ENCODE data around the gene PCSK5.

Gene PCSK5

GRCh38 chr9:76003041-76003440 is 112.6 kb downstream of the PCSK5 start:
- no peak for FAIRE-seq
- DNase-seq (ENCODE audit: low spot score), result no peak

- FAIRE-seq (no peak), DNase-seq (ENCODE audit: low spot score) (no peak)
Observed at GRCh38 chr9:76004526-76004925, 114.1 kb downstream of the PCSK5 start.

- DNase-seq (ENCODE audit: low spot score) (no peak), FAIRE-seq (no peak)
Observed at GRCh38 chr9:76007935-76008334, 117.5 kb downstream of the PCSK5 start.

- DNase-seq (ENCODE audit: low spot score) (no peak), FAIRE-seq (no peak)
Observed at GRCh38 chr9:76013809-76014208, 123.3 kb downstream of the PCSK5 start.

GRCh38 chr9:76018235-76018634 is 127.8 kb downstream of the PCSK5 start:
- no peak for FAIRE-seq
- no peak for DNase-seq (ENCODE audit: low spot score)

GRCh38 chr9:76018761-76019160 is 128.3 kb downstream of the PCSK5 start:
- DNase-seq (ENCODE audit: low spot score), result no peak
- no peak for FAIRE-seq

GRCh38 chr9:76020652-76021051 is 130.2 kb downstream of the PCSK5 start:
- DNase-seq (ENCODE audit: low spot score) (no peak), FAIRE-seq (no peak)

- DNase-seq (ENCODE audit: low spot score) (no peak), FAIRE-seq (no peak)
Observed at GRCh38 chr9:76022317-76022716, 131.8 kb downstream of the PCSK5 start.

GRCh38 chr9:76023715-76024195 is 133.3 kb downstream of the PCSK5 start:
- DNase-seq (ENCODE audit: low spot score), result peak; percentile 80
- peak; percentile 32 for FAIRE-seq

- DNase-seq (ENCODE audit: low spot score) (no peak), FAIRE-seq (no peak)
Observed at GRCh38 chr9:76025286-76025685, 134.8 kb downstream of the PCSK5 start.

GRCh38 chr9:76026796-76027195 is 136.3 kb downstream of the PCSK5 start:
- DNase-seq (ENCODE audit: low spot score), result no peak
- FAIRE-seq, result no peak

- FAIRE-seq (no peak), DNase-seq (ENCODE audit: low spot score) (peak; percentile 48)
Observed at GRCh38 chr9:76027416-76027815, 136.9 kb downstream of the PCSK5 start.

- no peak for DNase-seq (ENCODE audit: low spot score)
- FAIRE-seq, result no peak
Observed at GRCh38 chr9:76027861-76028260, 137.4 kb downstream of the PCSK5 start.

- no peak for FAIRE-seq
- DNase-seq (ENCODE audit: low spot score), result no peak
Observed at GRCh38 chr9:76032038-76032796, 141.7 kb downstream of the PCSK5 start.

GRCh38 chr9:76032797-76033373 is 142.4 kb downstream of the PCSK5 start:
- FAIRE-seq, result no peak

GRCh38 chr9:76034049-76034448 is 143.6 kb downstream of the PCSK5 start:
- FAIRE-seq (no peak), DNase-seq (ENCODE audit: low spot score) (no peak)

More at GRCh38 chr9:76032797-76033373, 142.4 kb downstream of the PCSK5 start:
- no peak for DNase-seq (ENCODE audit: low spot score)

- DNase-seq (ENCODE audit: low spot score), result no peak
- FAIRE-seq, result no peak
Observed at GRCh38 chr9:76036762-76037161, 146.3 kb downstream of the PCSK5 start.

- FAIRE-seq (no peak), DNase-seq (ENCODE audit: low spot score) (no peak)
Observed at GRCh38 chr9:76037587-76038225, 147.2 kb downstream of the PCSK5 start.

- FAIRE-seq (no peak), DNase-seq (ENCODE audit: low spot score) (no peak)
Observed at GRCh38 chr9:76038431-76038830, 148.0 kb downstream of the PCSK5 start.

- no peak for DNase-seq (ENCODE audit: low spot score)
- no peak for FAIRE-seq
Observed at GRCh38 chr9:76044266-76044819, 153.9 kb downstream of the PCSK5 start.

GRCh38 chr9:76045221-76045620 is 154.7 kb downstream of the PCSK5 start:
- DNase-seq (ENCODE audit: low spot score), result no peak
- FAIRE-seq, result no peak

- FAIRE-seq, result no peak
- DNase-seq (ENCODE audit: low spot score), result no peak
Observed at GRCh38 chr9:76049341-76049740, 158.9 kb downstream of the PCSK5 start.

Measured in urothelium cell line (cell line).